ENCODE measurements around the gene OPCML. TPM values are rescaled to one million over a fixed set of nuclear protein-coding genes. Genes with fewer than 3 reads are reported as not detected.

OPCML gene
- total RNA-seq, 1 donor from 2014 or later = 1.2 TPM

GRCh38 chr11:133180201-133180600 lies 352.1 kb downstream of the OPCML start:
- Mint-ChIP-seq H3K27ac (ENCODE audit: unreplicated experiment) (no peak overlapping the region), H3K27me3 (ENCODE audit: low read depth) (peaks cover 4% of the 10 kb centered on the region), H3K9me3 (peaks cover 3% of the 10 kb centered on the region), H3K36me3 (ENCODE audit: low read depth) (no peaks in the 10 kb centered on the region), H3K4me3 (no peak overlapping the region), H3K4me1 (peaks cover 2% of the 10 kb centered on the region)
- no peak for DNase-seq (ENCODE audit: low read depth, low spot score)
- TF ChIP-seq, protein P1, sequence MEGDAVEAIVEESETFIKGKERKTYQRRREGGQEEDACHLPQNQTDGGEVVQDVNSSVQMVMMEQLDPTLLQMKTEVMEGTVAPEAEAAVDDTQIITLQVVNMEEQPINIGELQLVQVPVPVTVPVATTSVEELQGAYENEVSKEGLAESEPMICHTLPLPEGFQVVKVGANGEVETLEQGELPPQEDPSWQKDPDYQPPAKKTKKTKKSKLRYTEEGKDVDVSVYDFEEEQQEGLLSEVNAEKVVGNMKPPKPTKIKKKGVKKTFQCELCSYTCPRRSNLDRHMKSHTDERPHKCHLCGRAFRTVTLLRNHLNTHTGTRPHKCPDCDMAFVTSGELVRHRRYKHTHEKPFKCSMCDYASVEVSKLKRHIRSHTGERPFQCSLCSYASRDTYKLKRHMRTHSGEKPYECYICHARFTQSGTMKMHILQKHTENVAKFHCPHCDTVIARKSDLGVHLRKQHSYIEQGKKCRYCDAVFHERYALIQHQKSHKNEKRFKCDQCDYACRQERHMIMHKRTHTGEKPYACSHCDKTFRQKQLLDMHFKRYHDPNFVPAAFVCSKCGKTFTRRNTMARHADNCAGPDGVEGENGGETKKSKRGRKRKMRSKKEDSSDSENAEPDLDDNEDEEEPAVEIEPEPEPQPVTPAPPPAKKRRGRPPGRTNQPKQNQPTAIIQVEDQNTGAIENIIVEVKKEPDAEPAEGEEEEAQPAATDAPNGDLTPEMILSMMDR (conservative IDR thresholded peaks at IDR 0.05) = no peak

GRCh38 chr11:133176748-133177147 lies 355.6 kb downstream of the OPCML start:
- TF ChIP-seq, protein P1 (conservative IDR thresholded peaks at IDR 0.05) = no peak
- H3K27me3 Mint-ChIP-seq (ENCODE audit: low read depth) = no peaks in the 10 kb centered on the region
- no peaks in the 10 kb centered on the region for H3K9me3 Mint-ChIP-seq
- no peaks in the 10 kb centered on the region for H3K36me3 Mint-ChIP-seq (ENCODE audit: low read depth)
- no peak for DNase-seq (ENCODE audit: low read depth, low spot score)
- no peak overlapping the region for H3K4me3 Mint-ChIP-seq
- H3K27ac Mint-ChIP-seq (ENCODE audit: unreplicated experiment) = no peak overlapping the region
- H3K4me1 Mint-ChIP-seq = peaks cover 4% of the 10 kb centered on the region

- TF ChIP-seq, protein P1 (conservative IDR thresholded peaks at IDR 0.05) = no peak
- Mint-ChIP-seq H3K4me3 (no peak overlapping the region), H3K4me1 (peaks cover 4% of the 10 kb centered on the region), H3K36me3 (ENCODE audit: low read depth) (no peaks in the 10 kb centered on the region), H3K27ac (ENCODE audit: unreplicated experiment) (no peak overlapping the region), H3K9me3 (no peaks in the 10 kb centered on the region), H3K27me3 (ENCODE audit: low read depth) (no peaks in the 10 kb centered on the region)
- DNase-seq (ENCODE audit: low read depth, low spot score) = no peak
These were observed 357.2 kb downstream of the OPCML start for GRCh38 chr11:133175103-133175502.

DNA sequence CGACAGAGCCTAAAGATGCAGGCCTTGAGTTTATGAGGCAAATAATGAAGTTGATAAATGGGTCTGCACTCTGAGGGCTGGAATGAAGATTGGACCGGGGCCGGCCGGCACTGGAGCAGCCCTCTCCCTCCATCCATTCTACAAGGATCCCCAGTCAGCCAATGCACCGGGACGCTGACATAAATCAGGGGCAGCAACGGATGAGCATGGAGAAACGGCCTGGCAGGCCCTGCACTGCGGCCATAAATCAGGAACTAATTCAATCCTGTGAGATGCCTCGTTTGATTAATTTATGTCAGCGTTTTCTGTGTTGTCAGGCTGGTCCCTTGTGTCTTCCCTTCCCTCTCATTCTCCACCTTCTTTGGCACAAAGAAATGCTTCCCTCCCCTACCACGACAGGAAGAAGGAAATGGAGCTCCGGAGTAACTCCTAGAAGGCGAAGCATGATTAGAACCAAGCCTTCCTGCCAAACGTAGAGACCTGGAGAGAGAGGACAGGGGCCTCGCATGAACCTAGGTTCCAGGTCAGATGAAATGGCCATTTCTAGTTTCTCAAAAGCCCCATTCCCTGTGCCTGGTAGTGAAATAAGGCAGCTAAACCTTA lies 358.4 kb downstream of the OPCML start:
- H3K27me3 Mint-ChIP-seq (ENCODE audit: low read depth) = no peaks in the 10 kb centered on the region
- H3K27ac Mint-ChIP-seq (ENCODE audit: unreplicated experiment) = no peak overlapping the region
- TF ChIP-seq, protein P1 (conservative IDR thresholded peaks at IDR 0.05) = no peak
- peaks cover 4% of the 10 kb centered on the region for H3K4me1 Mint-ChIP-seq
- H3K36me3 Mint-ChIP-seq (ENCODE audit: low read depth) = no peaks in the 10 kb centered on the region
- no peak overlapping the region for H3K4me3 Mint-ChIP-seq
- no peak for DNase-seq (ENCODE audit: low read depth, low spot score)
- no peaks in the 10 kb centered on the region for H3K9me3 Mint-ChIP-seq

DNA sequence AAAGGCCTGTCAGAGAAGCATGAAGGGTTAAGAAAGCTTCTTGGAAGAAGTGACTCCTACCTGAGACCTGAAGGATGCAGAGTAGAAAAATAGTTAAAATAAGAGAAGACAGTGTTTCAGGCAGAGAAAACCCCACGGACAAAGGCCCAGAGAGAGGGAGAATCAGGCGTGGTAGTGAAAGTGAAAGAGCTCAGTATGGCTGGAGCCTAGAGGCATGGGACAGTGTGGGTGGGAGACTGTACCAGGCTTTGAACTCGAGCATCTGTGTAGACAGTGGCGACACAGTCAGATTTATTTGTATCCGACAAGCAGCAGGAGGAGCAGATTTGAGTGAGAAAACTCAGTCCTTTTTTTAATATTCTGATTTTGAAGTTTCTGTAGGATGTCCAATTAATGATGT lies 360.0 kb downstream of the OPCML start:
- H3K36me3 Mint-ChIP-seq (ENCODE audit: low read depth) = no peaks in the 10 kb centered on the region
- H3K9me3 Mint-ChIP-seq = peaks cover 3% of the 10 kb centered on the region

More for the DNA sequence above, 360.0 kb downstream of the OPCML start:
- Mint-ChIP-seq H3K27ac (ENCODE audit: unreplicated experiment) (no peak overlapping the region), H3K27me3 (ENCODE audit: low read depth) (no peaks in the 10 kb centered on the region), H3K4me3 (no peak overlapping the region), H3K4me1 (peaks cover 4% of the 10 kb centered on the region)
- TF ChIP-seq, protein P1 (conservative IDR thresholded peaks at IDR 0.05) = no peak
- no peak for DNase-seq (ENCODE audit: low read depth, low spot score)

Measured in neural crest cell (in vitro differentiated cells).